Measurements from ENCODE around the gene ZNF667. TPM values are rescaled to one million over a fixed set of nuclear protein-coding genes. Genes with fewer than 3 reads are reported as not detected.

ZNF667 gene
- total RNA-seq, 1 donor from 2014 or later = 5.0 TPM

DNA sequence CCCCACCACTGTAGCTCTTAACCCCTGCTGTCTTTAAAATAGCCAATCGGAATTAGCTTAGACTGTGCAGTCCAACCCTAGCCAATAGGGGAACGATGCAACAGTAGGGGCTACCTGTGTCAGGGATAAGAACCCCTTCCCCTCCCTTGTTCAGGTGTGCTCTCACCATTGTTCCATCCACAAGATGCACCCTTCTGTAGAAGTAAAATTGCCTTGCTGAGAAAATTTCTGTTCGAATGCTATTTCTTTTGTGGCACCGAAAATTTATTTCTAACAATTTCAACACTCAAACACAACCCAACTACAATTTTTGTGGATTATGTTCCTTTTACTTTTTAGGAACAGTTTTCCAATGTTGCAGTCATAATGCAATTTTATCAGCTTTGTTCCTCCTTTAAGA is 76.7 kb downstream of the ZNF667 start:
- intact Hi-C loops (cut with DNase I) = no loop called here
- DNase-seq (no peak), ATAC-seq (ENCODE audit: poor library complexity) (no peak)

GRCh38 chr19:56398809-56399208 is 78.3 kb downstream of the ZNF667 start:
- ATAC-seq (ENCODE audit: poor library complexity) = no peak
- intact Hi-C loops (cut with DNase I) = no loop called here

GRCh38 chr19:56393119-56394012 is 83.8 kb downstream of the ZNF667 start, which contains the start of gene ZNF582:
Gene ZNF582, minus strand, starts transcription at chr19:56393534. Its CDS starts 1,782 bp downstream, at chr19:56391752.
- ATAC-seq (ENCODE audit: poor library complexity) (peak; percentile 100), DNase-seq (peak; percentile 98)
- intact Hi-C loops (cut with DNase I) = no loop called here

More at GRCh38 chr19:56398809-56399208, 78.3 kb downstream of the ZNF667 start:
- no peak for DNase-seq

Other genes starting within 250 kb of the ZNF667 start
- not detected for gene EDDM13, start 204.6 kb downstream of the ZNF667 start, total RNA-seq
- gene ZSCAN5A, start 162.5 kb downstream of the ZNF667 start, total RNA-seq = 16.0 TPM
- gene ZNF582, start 83.8 kb downstream of the ZNF667 start, total RNA-seq = 3.8 TPM
- gene ZNF583, start 73.0 kb downstream of the ZNF667 start, total RNA-seq = 6.1 TPM
- 6.2 TPM for gene ZNF471, start 30.5 kb upstream of the ZNF667 start, total RNA-seq
- gene ZFP28, start 61.6 kb upstream of the ZNF667 start, total RNA-seq = 5.9 TPM
- 2.6 TPM for gene ZNF470, start 90.1 kb upstream of the ZNF667 start, total RNA-seq
- gene ZNF71, start 118.0 kb upstream of the ZNF667 start, total RNA-seq = 6.6 TPM
- gene SMIM17, start 165.8 kb upstream of the ZNF667 start, total RNA-seq = not detected
- gene ZNF835, start 194.4 kb upstream of the ZNF667 start, total RNA-seq = 5.6 TPM